Duodenal mucosa (tissue), 2 donors: Measurements from ENCODE around the gene PBX3.
A peak's percentile ranks its signal among the peaks of the same experiment; 100 is the strongest.
"Not testable (repeated sequence)": the region's sequence is repeated elsewhere in the genome, so short reads cannot be mapped to it uniquely, and the experiment has no call there.

Experiments
- H3K27ac ChIP-seq: one replicate; pipeline ENCODE4 v1.7.0; 2013; ENCODE audit warnings: low read depth, low read length
- H3K27me3 ChIP-seq, 2 donors: one replicate each; pipeline ENCODE4 v1.7.0; 2013; ENCODE audit warnings: low read length in 2 of 2, control low read depth in 1 of 2; ENCODE audit not compliant: insufficient read depth in 2 of 2, control insufficient read depth in 1 of 2
- H3K36me3 ChIP-seq, 2 donors: one replicate each; pipeline ENCODE4 v1.7.0; 2013; ENCODE audit warnings: low read length in 2 of 2, control low read depth in 1 of 2; ENCODE audit not compliant: insufficient read depth in 2 of 2, control insufficient read depth in 1 of 2
- H3K4me1 ChIP-seq, 2 donors: one replicate each; pipeline ENCODE4 v1.7.0; 2013; ENCODE audit warnings: low read length in 2 of 2, control low read depth in 1 of 2; ENCODE audit not compliant: insufficient read depth in 2 of 2, control insufficient read depth in 1 of 2
- H3K4me3 ChIP-seq, 2 donors: one replicate each; pipeline ENCODE4 v1.7.0; 2013; ENCODE audit warnings: low read length in 2 of 2, low read depth in 1 of 2
- H3K9ac ChIP-seq, 2 donors: one replicate each; pipeline ENCODE4 v1.7.0; 2013; ENCODE audit warnings: low read length in 2 of 2, low read depth in 1 of 2
- H3K9me3 ChIP-seq, 2 donors: one replicate each; pipeline ENCODE4 v1.7.0; 2013; ENCODE audit warnings: low read length in 2 of 2, control low read depth in 1 of 2; ENCODE audit not compliant: control insufficient read depth in 1 of 2

Gene PBX3

DNA sequence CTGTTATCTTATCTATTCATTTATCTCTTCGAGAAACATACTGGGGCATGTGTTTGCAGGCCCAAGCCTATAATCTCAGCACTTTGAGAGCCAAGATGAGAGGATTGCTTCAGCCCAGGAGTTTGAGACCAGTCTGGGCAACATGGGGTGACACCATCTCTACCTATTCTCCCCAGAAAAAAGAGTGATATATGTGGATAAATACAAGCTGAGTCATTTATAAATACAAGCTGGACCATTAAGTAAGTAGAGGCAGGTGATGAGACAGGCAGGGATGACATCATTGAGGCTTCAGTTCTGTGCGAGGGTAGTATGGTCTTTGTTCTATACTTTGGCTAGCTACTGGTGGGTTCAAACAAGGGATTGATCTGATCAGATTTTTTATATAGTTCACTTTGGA is 25.6 kb downstream of the PBX3 start:
- Histone ChIP-seq H3K4me1 (no peaks in the 10 kb centered on the region), H3K9ac (no peak overlapping the region), H3K4me3 (no peak overlapping the region), H3K36me3 (no peaks in the 10 kb centered on the region), H3K27ac (no peak overlapping the region), H3K27me3 (no peaks in the 10 kb centered on the region), H3K9me3 (no peaks in the 10 kb centered on the region)

DNA sequence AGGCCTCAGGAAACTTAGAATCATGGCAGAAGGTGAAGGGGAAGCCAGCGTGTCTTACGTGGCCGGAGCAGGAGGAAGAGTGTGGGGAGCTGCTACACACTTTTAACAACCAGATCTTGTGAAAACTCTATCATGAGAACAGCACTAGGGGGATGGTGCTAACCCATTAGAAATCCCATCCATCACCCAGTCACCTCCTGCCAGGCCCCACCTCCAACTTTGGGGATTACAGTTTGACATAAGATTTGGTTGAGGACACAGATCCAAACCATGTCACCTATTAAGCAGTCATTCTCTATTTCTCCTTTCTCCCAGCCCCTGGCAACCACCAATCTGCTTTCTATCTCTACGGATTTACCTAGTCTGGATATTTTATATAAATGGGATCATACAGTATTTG is 26.9 kb downstream of the PBX3 start:
- Histone ChIP-seq H3K27ac (no peak overlapping the region), H3K4me1 (no peaks in the 10 kb centered on the region), H3K9ac (no peak overlapping the region), H3K27me3 (no peaks in the 10 kb centered on the region), H3K9me3 (no peaks in the 10 kb centered on the region), H3K36me3 (no peaks in the 10 kb centered on the region), H3K4me3 (no peak overlapping the region)

DNA sequence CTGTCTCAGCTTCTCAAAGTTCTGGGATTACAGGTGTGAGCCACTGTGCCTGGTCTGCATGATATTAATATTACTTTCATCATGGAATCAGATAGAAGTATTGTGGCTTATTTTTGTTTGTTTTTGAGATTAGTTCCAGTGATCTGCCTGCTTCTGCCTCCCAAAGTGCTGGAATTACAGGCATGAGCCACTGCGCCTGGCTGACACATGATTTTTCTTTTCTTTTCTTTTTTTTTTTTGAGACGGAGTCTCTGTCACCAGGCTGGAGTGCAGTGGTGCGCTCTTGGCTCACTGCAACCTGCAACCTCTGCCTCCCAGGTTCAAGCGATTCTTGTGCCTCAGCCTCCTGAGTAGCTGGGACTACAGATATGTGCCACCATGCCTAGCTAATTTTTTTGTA is 29.6 kb downstream of the PBX3 start:
- H3K36me3 ChIP-seq, H3K27ac ChIP-seq, H3K9me3 ChIP-seq, H3K27me3 ChIP-seq, H3K9ac ChIP-seq, H3K4me3 ChIP-seq, H3K4me1 ChIP-seq: not testable (repeated sequence)

DNA sequence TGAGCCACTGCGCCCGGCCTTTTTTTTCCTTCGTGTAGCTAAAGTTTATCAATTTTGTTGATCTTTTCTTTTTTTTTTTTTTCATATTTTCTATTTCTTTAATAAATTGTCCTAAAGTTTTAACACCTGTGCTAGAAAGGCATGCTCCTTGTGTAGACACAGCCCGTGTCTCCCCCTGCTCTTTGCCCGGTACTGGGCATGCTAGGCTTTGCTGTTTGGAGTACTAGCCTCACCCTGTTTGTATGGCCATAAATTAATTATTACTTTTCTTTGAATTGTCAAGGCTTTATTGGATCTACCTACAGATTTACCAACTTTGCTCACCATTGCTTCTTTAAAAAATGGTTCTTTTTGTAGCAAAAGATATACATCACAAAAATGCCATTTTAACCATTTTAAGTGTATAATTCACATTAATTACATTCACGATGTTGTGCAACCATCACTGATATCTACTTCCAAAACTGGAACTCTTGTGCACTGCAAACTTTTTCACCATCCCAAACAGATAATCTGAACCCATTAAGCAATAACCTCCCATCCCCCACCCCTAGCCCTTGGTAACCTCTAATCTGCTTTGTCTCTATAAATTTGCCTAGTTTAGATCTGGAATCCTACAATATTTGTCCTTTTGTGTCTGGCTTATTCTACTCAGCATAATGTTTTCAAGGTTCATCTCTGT is 31.5 kb downstream of the PBX3 start:
- not testable (repeated sequence) for H3K9me3 ChIP-seq, H3K27ac ChIP-seq, H3K4me1 ChIP-seq, H3K9ac ChIP-seq, H3K4me3 ChIP-seq, H3K36me3 ChIP-seq, H3K27me3 ChIP-seq

DNA sequence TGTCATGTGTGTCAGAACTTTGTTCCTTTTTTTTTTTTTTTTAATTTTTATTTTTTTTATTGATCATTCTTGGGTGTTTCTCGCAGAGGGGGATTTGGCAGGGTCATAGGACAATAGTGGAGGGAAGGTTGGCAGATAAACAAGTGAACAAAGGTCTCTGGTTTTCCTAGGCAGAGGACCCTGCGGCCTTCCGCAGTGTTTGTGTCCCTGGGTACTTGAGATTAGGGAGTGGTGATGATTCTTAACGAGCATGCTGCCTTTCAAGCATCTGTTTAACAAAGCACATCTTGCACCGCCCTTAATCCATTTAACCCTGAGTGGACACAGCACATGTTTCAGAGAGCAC is 32.0 kb downstream of the PBX3 start:
- H3K4me1 ChIP-seq, H3K27me3 ChIP-seq, H3K9ac ChIP-seq, H3K4me3 ChIP-seq, H3K36me3 ChIP-seq, H3K9me3 ChIP-seq, H3K27ac ChIP-seq: not testable (repeated sequence)

DNA sequence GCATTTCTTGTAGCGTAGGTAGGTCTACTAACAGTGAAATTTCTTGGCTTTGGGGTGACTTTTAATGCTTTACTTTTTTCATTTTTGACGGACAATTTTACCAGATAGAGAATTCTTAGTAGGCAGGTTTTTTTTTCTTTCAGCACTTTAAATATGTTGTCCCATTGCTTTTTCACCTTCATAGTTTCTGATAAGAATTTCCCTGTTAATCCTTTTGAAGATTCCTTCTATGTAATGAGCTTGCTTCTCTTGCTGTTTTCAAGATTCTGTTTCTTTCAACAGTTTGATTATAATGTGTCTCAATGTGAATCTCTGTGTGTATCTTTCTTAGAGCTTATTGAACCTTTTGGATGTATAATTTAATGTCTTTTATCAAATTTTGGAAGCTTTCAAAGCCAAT is 35.5 kb downstream of the PBX3 start:
- peaks cover 0 to 3% of the 10 kb centered on the region in 2 donors for H3K4me1 ChIP-seq
- H3K27ac ChIP-seq, result no peak overlapping the region
- H3K9me3 ChIP-seq, result peaks cover 0 to 4% of the 10 kb centered on the region in 2 donors
- no peak overlapping the region for H3K4me3 ChIP-seq
- H3K27me3 ChIP-seq, result no peaks in the 10 kb centered on the region
- H3K36me3 ChIP-seq, result no peaks in the 10 kb centered on the region
- no peak overlapping the region for H3K9ac ChIP-seq

DNA sequence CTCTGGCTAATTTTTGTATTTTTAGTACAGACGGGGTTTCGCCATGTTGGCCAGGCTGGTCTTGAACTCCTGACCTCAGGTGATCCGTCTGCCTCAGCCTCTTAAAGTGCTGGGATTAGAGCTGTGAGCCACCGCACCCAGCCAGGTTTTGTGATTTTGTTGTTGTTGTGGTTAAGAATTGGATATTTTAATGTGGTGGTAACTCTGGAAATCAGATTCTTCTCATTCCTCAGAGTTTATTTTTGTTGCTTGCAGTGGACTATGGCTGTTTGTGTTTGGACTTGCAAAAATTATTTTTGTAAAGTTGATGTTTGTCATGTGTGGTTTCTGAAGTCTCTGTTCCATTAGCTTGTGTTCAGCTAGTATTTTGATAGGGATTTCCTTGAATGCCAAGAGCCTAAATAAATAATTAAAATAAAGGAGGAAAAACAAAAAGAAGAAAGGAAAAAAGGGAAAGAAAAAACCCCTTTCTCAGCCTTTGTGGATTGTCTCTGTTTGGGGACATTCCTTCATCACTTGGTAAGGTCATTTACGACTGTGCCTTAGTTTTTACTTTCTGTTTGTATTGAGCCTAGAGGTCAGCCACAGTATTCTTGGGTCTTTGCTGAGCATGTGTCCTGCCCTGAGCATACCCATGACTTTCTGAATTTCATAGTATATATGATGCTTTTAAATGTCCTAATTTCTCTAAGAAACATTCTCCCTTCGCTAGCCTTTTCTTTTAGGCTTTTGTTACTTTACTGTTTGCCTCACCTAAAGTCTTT is 37.3 kb downstream of the PBX3 start:
- Histone ChIP-seq H3K9me3 (peaks cover 0 to 4% of the 10 kb centered on the region in 2 donors), H3K27ac (no peak overlapping the region), H3K27me3 (no peaks in the 10 kb centered on the region), H3K36me3 (no peaks in the 10 kb centered on the region), H3K4me3 (peak overlapping the region in 1 of 2 donors; percentile 21), H3K9ac (no peak overlapping the region), H3K4me1 (peaks cover 0 to 3% of the 10 kb centered on the region in 2 donors)

DNA sequence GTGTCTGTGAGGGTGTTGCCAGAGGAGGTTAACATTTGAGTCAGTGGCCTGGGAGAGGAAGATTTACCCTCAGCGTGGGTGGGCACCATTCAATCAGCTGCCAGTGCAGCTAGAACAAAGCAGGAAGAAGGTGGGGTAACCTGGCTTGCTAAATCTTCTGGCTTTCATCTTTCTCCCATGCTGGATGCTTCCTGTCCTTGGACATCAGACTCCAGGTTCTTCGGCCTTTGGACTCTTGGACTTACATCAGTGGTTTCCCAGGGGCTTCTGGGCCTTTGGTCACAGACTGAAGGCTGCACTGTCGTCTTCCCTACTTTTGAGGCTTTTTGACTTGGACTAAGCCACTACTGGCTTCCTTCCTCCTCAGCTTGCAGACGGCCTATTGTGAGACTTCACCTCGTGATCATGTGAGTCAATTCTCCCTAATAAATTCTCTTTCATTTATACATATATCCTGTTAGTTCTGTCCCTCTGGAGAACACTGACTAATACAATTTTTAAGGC is 38.1 kb downstream of the PBX3 start:
- H3K36me3 ChIP-seq, result no peaks in the 10 kb centered on the region
- no peaks in the 10 kb centered on the region for H3K27me3 ChIP-seq
- H3K9me3 ChIP-seq, result peaks cover 0 to 4% of the 10 kb centered on the region in 2 donors
- H3K4me1 ChIP-seq, result peaks cover 0 to 3% of the 10 kb centered on the region in 2 donors
- no peak overlapping the region for H3K4me3 ChIP-seq
- no peak overlapping the region for H3K9ac ChIP-seq
- no peak overlapping the region for H3K27ac ChIP-seq

DNA sequence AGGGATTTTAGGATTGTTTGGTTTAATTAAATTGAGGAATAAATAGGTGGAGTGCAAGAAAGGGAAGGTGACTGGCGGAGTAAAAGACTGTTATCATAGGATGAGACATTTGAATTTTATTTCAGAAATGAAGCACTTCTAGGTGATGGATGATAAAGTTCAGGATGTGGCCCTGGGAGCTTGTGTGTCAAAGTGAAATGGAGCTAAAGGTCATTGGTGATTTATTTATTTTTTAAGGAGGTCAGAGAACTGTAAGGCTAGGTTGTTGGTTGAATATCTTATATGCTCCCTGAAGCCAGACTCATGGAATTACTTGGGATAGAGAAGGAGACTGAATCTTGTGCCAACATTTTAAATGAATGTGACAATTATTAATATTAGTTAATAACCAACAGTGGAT is 40.5 kb downstream of the PBX3 start:
- Histone ChIP-seq H3K9me3 (peaks cover 0 to 3% of the 10 kb centered on the region in 2 donors), H3K27ac (no peak overlapping the region), H3K4me1 (peaks cover 0 to 3% of the 10 kb centered on the region in 2 donors), H3K36me3 (no peaks in the 10 kb centered on the region), H3K27me3 (no peaks in the 10 kb centered on the region), H3K9ac (no peak overlapping the region), H3K4me3 (no peak overlapping the region)

DNA sequence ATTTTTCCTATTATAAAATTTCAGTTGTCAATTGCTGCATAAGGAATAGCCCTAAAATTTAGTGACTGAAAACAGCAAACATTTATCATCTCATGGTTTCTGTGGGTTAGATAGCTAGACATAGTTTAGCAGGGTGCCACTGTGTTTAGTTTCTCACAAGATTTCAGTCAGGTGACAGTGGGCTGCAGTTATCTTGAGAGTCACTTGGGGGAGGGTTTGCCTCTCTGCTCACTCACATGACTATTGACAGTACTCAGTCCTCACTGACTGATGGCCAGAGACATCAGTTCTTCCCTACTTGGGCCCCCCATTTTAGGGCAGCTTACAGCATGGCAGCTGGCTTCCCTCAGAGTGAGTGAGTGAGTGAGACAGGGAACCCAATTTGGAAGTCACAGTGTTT is 42.0 kb downstream of the PBX3 start:
- Histone ChIP-seq H3K36me3 (no peaks in the 10 kb centered on the region), H3K27ac (no peak overlapping the region), H3K4me1 (peaks cover 0 to 2% of the 10 kb centered on the region in 2 donors), H3K9ac (no peak overlapping the region), H3K9me3 (no peaks in the 10 kb centered on the region), H3K27me3 (no peaks in the 10 kb centered on the region), H3K4me3 (no peak overlapping the region)
